ENCODE data around the gene FCSK. TPM values are rescaled to one million over a fixed set of nuclear protein-coding genes. Genes with fewer than 3 reads are reported as not detected.
"Not testable (repeated sequence)": the region's sequence is repeated elsewhere in the genome, so short reads cannot be mapped to it uniquely, and the experiment has no call there.

The FCSK gene
- total and polyA plus RNA-seq, 2 donors: 7.7 to 15.7 TPM

- 91% methylated on average over 37 of the region's 37 CpGs for WGBS
- not testable (repeated sequence) for H3K4me3 ChIP-seq (ENCODE audit: low read length in 2 of 2)
These were observed 4.0 kb upstream of the FCSK start for GRCh38 chr16:70450142-70451003.

GRCh38 chr16:70451004-70451340 lies 3.4 kb upstream of the FCSK start:
- H3K4me3 ChIP-seq (ENCODE audit: low read length in 2 of 2); DNase-seq (ENCODE audit: low read depth in 6 of 9, low spot score in 9 of 9); H3K9me3 ChIP-seq (ENCODE audit: control insufficient read depth in 2 of 2, insufficient read depth in 1 of 2, low read length in 1 of 2); H3K27ac ChIP-seq (ENCODE audit: low read depth in 1 of 2, low read length in 1 of 2); H3K36me3 ChIP-seq (ENCODE audit: control insufficient read depth in 2 of 2, insufficient read depth in 2 of 2, low read length in 1 of 2): not testable (repeated sequence)
- WGBS: 69% methylated on average over 25 of the region's 25 CpGs
- H3K4me1 ChIP-seq (ENCODE audit: control insufficient read depth in 2 of 2, insufficient read depth in 2 of 2, low read length in 2 of 2): peaks cover 3 to 12% of the 10 kb centered on the region in 2 donors
- peaks cover 0 to 15% of the 10 kb centered on the region in 2 donors for H3K27me3 ChIP-seq (ENCODE audit: control insufficient read depth in 2 of 2, insufficient read depth in 1 of 2, low read length in 1 of 2)

More at GRCh38 chr16:70450142-70451003, 4.0 kb upstream of the FCSK start:
- not testable (repeated sequence) for H3K9me3 ChIP-seq (ENCODE audit: control insufficient read depth in 2 of 2, insufficient read depth in 1 of 2, low read length in 1 of 2); DNase-seq (ENCODE audit: low read depth in 6 of 9, low spot score in 9 of 9); H3K27ac ChIP-seq (ENCODE audit: low read depth in 1 of 2, low read length in 1 of 2); H3K36me3 ChIP-seq (ENCODE audit: control insufficient read depth in 2 of 2, insufficient read depth in 2 of 2, low read length in 1 of 2)
- Histone ChIP-seq H3K4me1 (ENCODE audit: control insufficient read depth in 2 of 2, insufficient read depth in 2 of 2, low read length in 2 of 2) (peaks cover 3 to 12% of the 10 kb centered on the region in 2 donors), H3K27me3 (ENCODE audit: control insufficient read depth in 2 of 2, insufficient read depth in 1 of 2, low read length in 1 of 2) (peaks cover 0 to 15% of the 10 kb centered on the region in 2 donors)

- no peak for DNase-seq (ENCODE audit: low read depth in 6 of 9, low spot score in 9 of 9)
- Histone ChIP-seq H3K27ac (ENCODE audit: low read depth in 1 of 2, low read length in 1 of 2) (no peak overlapping the region), H3K4me3 (ENCODE audit: low read length in 2 of 2) (peak overlapping the region; percentile 84 to 90), H3K4me1 (ENCODE audit: control insufficient read depth in 2 of 2, insufficient read depth in 2 of 2, low read length in 2 of 2) (peaks cover 3 to 12% of the 10 kb centered on the region in 2 donors), H3K27me3 (ENCODE audit: control insufficient read depth in 2 of 2, insufficient read depth in 1 of 2, low read length in 1 of 2) (peaks cover 0 to 15% of the 10 kb centered on the region in 2 donors), H3K9me3 (ENCODE audit: control insufficient read depth in 2 of 2, insufficient read depth in 1 of 2, low read length in 1 of 2) (no peaks in the 10 kb centered on the region), H3K36me3 (ENCODE audit: control insufficient read depth in 2 of 2, insufficient read depth in 2 of 2, low read length in 1 of 2) (no peaks in the 10 kb centered on the region)
- WGBS: 98% methylated on average over 11 of the region's 11 CpGs
These were observed 1.1 kb upstream of the FCSK start for GRCh38 chr16:70453117-70453891.

GRCh38 chr16:70453892-70454221 lies 538 bp upstream of the FCSK start:
- H3K27ac ChIP-seq (ENCODE audit: low read depth in 1 of 2, low read length in 1 of 2): peak overlapping the region in 1 of 2 donors; percentile 91
- H3K36me3 ChIP-seq (ENCODE audit: control insufficient read depth in 2 of 2, insufficient read depth in 2 of 2, low read length in 1 of 2): no peaks in the 10 kb centered on the region
- H3K4me3 ChIP-seq (ENCODE audit: low read length in 2 of 2): peak overlapping the region; percentile 84 to 90
- peaks cover 3 to 12% of the 10 kb centered on the region in 2 donors for H3K4me1 ChIP-seq (ENCODE audit: control insufficient read depth in 2 of 2, insufficient read depth in 2 of 2, low read length in 2 of 2)
- no peak for DNase-seq (ENCODE audit: low read depth in 6 of 9, low spot score in 9 of 9)
- no peaks in the 10 kb centered on the region for H3K9me3 ChIP-seq (ENCODE audit: control insufficient read depth in 2 of 2, insufficient read depth in 1 of 2, low read length in 1 of 2)
- peaks cover 0 to 15% of the 10 kb centered on the region in 2 donors for H3K27me3 ChIP-seq (ENCODE audit: control insufficient read depth in 2 of 2, insufficient read depth in 1 of 2, low read length in 1 of 2)
- WGBS: 1% methylated on average over 8 of the region's 8 CpGs

GRCh38 chr16:70455910-70456309 lies 1.5 kb downstream of the FCSK start:
- DNase-seq (ENCODE audit: low read depth in 6 of 9, low spot score in 9 of 9): no peak
- no peak overlapping the region for H3K4me3 ChIP-seq (ENCODE audit: low read length in 2 of 2)
- no peaks in the 10 kb centered on the region for H3K36me3 ChIP-seq (ENCODE audit: control insufficient read depth in 2 of 2, insufficient read depth in 2 of 2, low read length in 1 of 2)
- no peaks in the 10 kb centered on the region for H3K9me3 ChIP-seq (ENCODE audit: control insufficient read depth in 2 of 2, insufficient read depth in 1 of 2, low read length in 1 of 2)
- no peak overlapping the region for H3K27ac ChIP-seq (ENCODE audit: low read depth in 1 of 2, low read length in 1 of 2)
- 94% methylated on average over 7 of the region's 7 CpGs for WGBS
- peaks cover 0 to 8% of the 10 kb centered on the region in 2 donors for H3K27me3 ChIP-seq (ENCODE audit: control insufficient read depth in 2 of 2, insufficient read depth in 1 of 2, low read length in 1 of 2)
- peaks cover 3 to 12% of the 10 kb centered on the region in 2 donors for H3K4me1 ChIP-seq (ENCODE audit: control insufficient read depth in 2 of 2, insufficient read depth in 2 of 2, low read length in 2 of 2)

GRCh38 chr16:70457446-70458166 lies 3.2 kb downstream of the FCSK start:
- 97% methylated on average over 5 of the region's 5 CpGs for WGBS
- Histone ChIP-seq H3K4me3 (ENCODE audit: low read length in 2 of 2) (no peak overlapping the region), H3K27ac (ENCODE audit: low read depth in 1 of 2, low read length in 1 of 2) (no peak overlapping the region), H3K27me3 (ENCODE audit: control insufficient read depth in 2 of 2, insufficient read depth in 1 of 2, low read length in 1 of 2) (no peaks in the 10 kb centered on the region), H3K36me3 (ENCODE audit: control insufficient read depth in 2 of 2, insufficient read depth in 2 of 2, low read length in 1 of 2) (no peaks in the 10 kb centered on the region), H3K9me3 (ENCODE audit: control insufficient read depth in 2 of 2, insufficient read depth in 1 of 2, low read length in 1 of 2) (no peaks in the 10 kb centered on the region), H3K4me1 (ENCODE audit: control insufficient read depth in 2 of 2, insufficient read depth in 2 of 2, low read length in 2 of 2) (peaks cover 3 to 12% of the 10 kb centered on the region in 2 donors)
- no peak for DNase-seq (ENCODE audit: low read depth in 6 of 9, low spot score in 9 of 9)

- DNase-seq (ENCODE audit: low read depth in 6 of 9, low spot score in 9 of 9): no peak
- Histone ChIP-seq H3K27ac (ENCODE audit: low read depth in 1 of 2, low read length in 1 of 2) (no peak overlapping the region), H3K36me3 (ENCODE audit: control insufficient read depth in 2 of 2, insufficient read depth in 2 of 2, low read length in 1 of 2) (peaks cover 4 to 8% of the 10 kb centered on the region in 2 donors), H3K9me3 (ENCODE audit: control insufficient read depth in 2 of 2, insufficient read depth in 1 of 2, low read length in 1 of 2) (no peaks in the 10 kb centered on the region), H3K4me3 (ENCODE audit: low read length in 2 of 2) (no peak overlapping the region), H3K4me1 (ENCODE audit: control insufficient read depth in 2 of 2, insufficient read depth in 2 of 2, low read length in 2 of 2) (no peaks in the 10 kb centered on the region), H3K27me3 (ENCODE audit: control insufficient read depth in 2 of 2, insufficient read depth in 1 of 2, low read length in 1 of 2) (no peaks in the 10 kb centered on the region)
- 90% methylated on average over 8 of the region's 8 CpGs for WGBS
These were observed 6.4 kb downstream of the FCSK start for GRCh38 chr16:70460737-70461261.

GRCh38 chr16:70463235-70463634 lies 8.8 kb downstream of the FCSK start:
- DNase-seq (ENCODE audit: low read depth in 6 of 9, low spot score in 9 of 9): no peak
- Histone ChIP-seq H3K4me1 (ENCODE audit: control insufficient read depth in 2 of 2, insufficient read depth in 2 of 2, low read length in 2 of 2) (no peaks in the 10 kb centered on the region), H3K9me3 (ENCODE audit: control insufficient read depth in 2 of 2, insufficient read depth in 1 of 2, low read length in 1 of 2) (no peaks in the 10 kb centered on the region), H3K4me3 (ENCODE audit: low read length in 2 of 2) (no peak overlapping the region), H3K36me3 (ENCODE audit: control insufficient read depth in 2 of 2, insufficient read depth in 2 of 2, low read length in 1 of 2) (peaks cover 4 to 8% of the 10 kb centered on the region in 2 donors), H3K27ac (ENCODE audit: low read depth in 1 of 2, low read length in 1 of 2) (no peak overlapping the region), H3K27me3 (ENCODE audit: control insufficient read depth in 2 of 2, insufficient read depth in 1 of 2, low read length in 1 of 2) (no peaks in the 10 kb centered on the region)
- 99% methylated on average over 2 of the region's 2 CpGs for WGBS

All from thymus (tissue), 11 donors.